Pancreas (tissue), 10 donors: ENCODE results near the gene TEC. TPM values are rescaled to one million over a fixed set of nuclear protein-coding genes. Genes with fewer than 3 reads are reported as not detected.

Experiments
- ATAC-seq, 4 donors: fragments of 200-7000 bp; cut with Tn5 transposase; one replicate each; pipeline versions ENCODE4 v1.8.0 to v1.9.1; 2020; ENCODE audit warnings: mild to moderate bottlenecking in 4 of 4, moderate library complexity in 4 of 4
- DNase-seq, 6 donors: peaks; one replicate each; pipeline ENCODE4 v3.0.0-alpha.2; 2020
- FAIRE-seq: peaks from 2 replicates; lab custom pipeline; 2012; peaks lifted over from hg19 to GRCh38; lab: Jason Lieb, UNC
- H3K27ac ChIP-seq, 4 donors: fragments of 200-600 bp; sonication (generic); 1 replicate in 3 of 4; 2 replicates in 1 of 4; pipeline versions ENCODE4 v1.5.0 to v1.8.0; 2020
- H3K27me3 ChIP-seq, 4 donors: fragments of 200-600 bp; one replicate each; pipeline ENCODE4 v1.8.0; 2021
- H3K36me3 ChIP-seq, 3 donors: fragments of 200-600 bp; sonication (generic) in 1 of 3; one replicate each; pipeline versions ENCODE4 v1.5.0 to v1.8.0; 2020 to 2021
- H3K4me1 ChIP-seq, 3 donors: fragments of 200-600 bp; one replicate each; pipeline ENCODE4 v1.8.0; 2021
- H3K4me3 ChIP-seq, 4 donors: fragments of 200-600 bp; sonication (generic) in 2 of 4; one replicate each; pipeline versions ENCODE4 v1.5.0 to v1.8.0; 2020 to 2021
- H3K9me3 ChIP-seq, 4 donors: fragments of 200-600 bp; one replicate each; pipeline ENCODE4 v1.8.0; 2021
- WGBS, 2 donors: extraction: QIAGEN DNeasy Blood & Tissue Kit; methylation state at CpG; one replicate each; pipeline ENCODE4 v1.1.7; 2013; 5-methylcytosine and 5-hydroxymethylcytosine counted together
- intact Hi-C, 3 donors: fragments of 100-400 bp; cut with DNase I; formaldehyde crosslinking; loops; one replicate each; pipeline versions ENCODE4 v1.11.1 to v1.14.2; 2022
- polyA plus RNA-seq, 2 donors: library from polyadenylated mRNA; stranded (reverse); fragments of 200-250 nt; gene quantifications; one replicate each; pipeline ENCODE4 v1.2.3, GENCODE V29; 2013
- total RNA-seq, 6 donors: library from RNA; stranded (reverse); fragmentation: NEBNext Ultra II Directional in 4 of 6; extraction: Animal tissue kit (Norgen Biotek cat#: 25700) in 4 of 6; gene quantifications; one replicate each; pipeline versions ENCODE4 v1.2.1 to v1.2.4, GENCODE V29; 2021 to 2023
- TF ChIP-seq, protein P1 (sequence below), 4 donors: fragments of 200-600 bp; sonication (generic) in 3 of 4; IDR thresholded peaks; one replicate each; pipeline versions ENCODE4 v1.5.0 to v1.8.0; 2021; ENCODE audit warnings: antibody characterized with exemption in 4 of 4
- donor health status: healthy with polysubstance abuse.
- donor health status: DM: no; HTN: no; CAD: no; lungs with moderate emphysema.
- donor health status: DM: no; HTN: no; CAD: no.
- donor health status: control.
- donor health status: control.
- donor health status: Bipolar disorder and iron deficiency.
- donor health status: DM: yes; HTN: yes; CAD: no.
- donor health status: DM: no; HTN: no; CAD: no.
- donor health status: DM: no; HTN: no; CAD: no.
- donor health status: DM: yes; HTN: yes; CAD: no.

TEC gene
- total and polyA plus RNA-seq, 8 donors: 0.49 to 3.0 (median 0.97) TPM

- Histone ChIP-seq H3K36me3 (no peaks in the 10 kb centered on the region), H3K27me3 (no peaks in the 10 kb centered on the region), H3K9me3 (no peaks in the 10 kb centered on the region), H3K27ac (no peak overlapping the region), H3K4me3 (no peak overlapping the region), H3K4me1 (no peaks in the 10 kb centered on the region)
- ATAC-seq: no peak
- TF ChIP-seq, protein P1, sequence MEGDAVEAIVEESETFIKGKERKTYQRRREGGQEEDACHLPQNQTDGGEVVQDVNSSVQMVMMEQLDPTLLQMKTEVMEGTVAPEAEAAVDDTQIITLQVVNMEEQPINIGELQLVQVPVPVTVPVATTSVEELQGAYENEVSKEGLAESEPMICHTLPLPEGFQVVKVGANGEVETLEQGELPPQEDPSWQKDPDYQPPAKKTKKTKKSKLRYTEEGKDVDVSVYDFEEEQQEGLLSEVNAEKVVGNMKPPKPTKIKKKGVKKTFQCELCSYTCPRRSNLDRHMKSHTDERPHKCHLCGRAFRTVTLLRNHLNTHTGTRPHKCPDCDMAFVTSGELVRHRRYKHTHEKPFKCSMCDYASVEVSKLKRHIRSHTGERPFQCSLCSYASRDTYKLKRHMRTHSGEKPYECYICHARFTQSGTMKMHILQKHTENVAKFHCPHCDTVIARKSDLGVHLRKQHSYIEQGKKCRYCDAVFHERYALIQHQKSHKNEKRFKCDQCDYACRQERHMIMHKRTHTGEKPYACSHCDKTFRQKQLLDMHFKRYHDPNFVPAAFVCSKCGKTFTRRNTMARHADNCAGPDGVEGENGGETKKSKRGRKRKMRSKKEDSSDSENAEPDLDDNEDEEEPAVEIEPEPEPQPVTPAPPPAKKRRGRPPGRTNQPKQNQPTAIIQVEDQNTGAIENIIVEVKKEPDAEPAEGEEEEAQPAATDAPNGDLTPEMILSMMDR (IDR thresholded peaks at IDR 0.05): no peak
- WGBS, 2 donors: 97 to 99% methylated on average over 4 of the region's 4 CpGs
- intact Hi-C loops: no loop called here
- FAIRE-seq: no peak
- DNase-seq: no peak
Observed at GRCh38 chr4:48244665-48245064, 25.0 kb downstream of the TEC start.

DNA sequence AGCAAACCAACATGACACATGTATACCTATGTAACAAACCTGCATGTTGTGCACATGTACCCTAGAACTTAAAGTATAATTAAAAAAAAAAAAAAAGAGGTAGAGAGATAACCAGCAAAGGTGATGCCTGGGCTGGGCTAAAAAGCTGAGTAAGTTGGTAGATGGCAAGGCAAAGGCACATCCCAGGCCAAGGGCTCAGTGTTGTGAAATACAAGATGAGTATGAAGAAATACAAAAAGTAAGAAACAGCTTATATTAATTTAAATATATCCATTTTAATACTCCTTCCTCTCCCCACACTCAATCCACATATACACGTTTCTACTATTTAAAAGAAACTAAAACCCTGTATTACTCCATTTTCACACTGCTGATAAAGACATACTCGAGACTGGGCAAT, 25.8 kb downstream of the TEC start:
- intact Hi-C loops: no loop called here
- TF ChIP-seq, protein P1 (IDR thresholded peaks at IDR 0.05): no peak
- Histone ChIP-seq H3K4me3 (no peak overlapping the region), H3K27ac (no peak overlapping the region), H3K36me3 (no peaks in the 10 kb centered on the region), H3K4me1 (no peaks in the 10 kb centered on the region), H3K9me3 (no peaks in the 10 kb centered on the region), H3K27me3 (no peaks in the 10 kb centered on the region)
- DNase-seq (no peak), ATAC-seq (no peak), FAIRE-seq (no peak)
- WGBS, 2 donors: 84% methylated on average over 2 of the region's 2 CpGs

DNA sequence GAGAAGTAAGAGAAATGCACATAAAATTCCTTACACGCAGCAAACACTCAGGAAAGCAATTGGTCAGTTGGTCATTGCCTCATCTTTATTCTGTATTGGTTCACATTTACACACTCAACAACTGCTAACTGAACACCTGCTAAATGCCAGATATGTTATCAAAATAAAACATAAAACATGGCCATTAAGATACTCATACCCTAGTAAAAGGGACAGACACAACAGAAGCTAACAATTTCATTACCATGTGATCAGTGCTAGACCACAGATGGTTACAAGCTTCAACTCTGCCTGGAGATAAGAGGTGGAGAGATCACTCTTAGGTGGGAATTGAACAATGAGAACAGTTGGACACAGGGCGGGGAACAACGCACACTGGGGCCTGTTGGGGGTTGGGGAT, 26.2 kb downstream of the TEC start:
- no peaks in the 10 kb centered on the region for H3K27me3 ChIP-seq
- no peak for ATAC-seq
- no peak overlapping the region for H3K27ac ChIP-seq
- H3K36me3 ChIP-seq: no peaks in the 10 kb centered on the region
- no peak overlapping the region for H3K4me3 ChIP-seq
- intact Hi-C loops: no loop called here
- H3K4me1 ChIP-seq: no peaks in the 10 kb centered on the region
- no peaks in the 10 kb centered on the region for H3K9me3 ChIP-seq
- no peak for FAIRE-seq
- 69% methylated on average over 3 of the region's 3 CpGs for WGBS, 2 donors
- no peak for DNase-seq
- TF ChIP-seq, protein P1 (IDR thresholded peaks at IDR 0.05): no peak

DNA sequence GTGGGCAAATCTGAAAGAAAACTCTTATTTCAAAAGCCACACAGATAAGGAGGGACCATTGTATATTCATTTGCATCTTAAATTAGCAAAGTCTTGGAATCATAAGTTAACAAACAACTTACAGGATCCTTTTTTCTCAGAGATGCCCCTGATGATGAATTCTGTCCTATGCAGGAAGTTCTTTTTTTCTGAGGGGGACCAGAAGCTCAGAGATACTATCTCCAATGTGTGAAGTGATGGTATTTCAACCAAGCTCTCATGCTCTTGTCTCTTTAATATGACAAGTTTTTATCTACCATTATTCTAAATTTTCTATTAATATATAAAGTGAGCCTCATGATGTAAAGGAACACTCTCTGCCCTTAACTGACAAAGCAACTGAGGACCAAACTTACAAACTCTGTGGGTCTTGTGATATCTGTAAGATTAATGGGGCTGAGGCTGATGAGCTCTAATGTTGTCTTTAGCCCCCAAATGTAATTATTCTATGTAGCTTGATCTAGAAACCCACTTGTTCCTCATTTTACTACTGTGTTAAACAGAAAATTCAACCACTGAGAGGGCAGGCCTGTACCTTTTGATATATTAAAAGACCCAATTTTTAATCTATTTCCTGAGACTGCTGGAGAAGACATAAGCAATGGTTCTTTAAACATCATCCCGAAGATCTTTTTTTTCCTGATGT, 27.0 kb downstream of the TEC start:
- H3K9me3 ChIP-seq: no peaks in the 10 kb centered on the region
- H3K27ac ChIP-seq: no peak overlapping the region
- H3K36me3 ChIP-seq: no peaks in the 10 kb centered on the region
- TF ChIP-seq, protein P1 (IDR thresholded peaks at IDR 0.05): no peak
- intact Hi-C loops: no loop called here
- no peaks in the 10 kb centered on the region for H3K27me3 ChIP-seq
- DNase-seq: no peak
- no peak for ATAC-seq
- H3K4me1 ChIP-seq: peaks cover 0 to 7% (median 0%) of the 10 kb centered on the region in 3 donors
- FAIRE-seq: no peak
- no peak overlapping the region for H3K4me3 ChIP-seq
- 83 to 89% methylated on average over 1 of the region's 1 CpG for WGBS, 2 donors

- ATAC-seq: no peak
- intact Hi-C loops: no loop called here
- 91 to 98% methylated on average over 2 of the region's 2 CpGs for WGBS, 2 donors
- H3K4me1 ChIP-seq: peaks cover 0 to 7% (median 0%) of the 10 kb centered on the region in 3 donors
- no peak for DNase-seq
- no peak for FAIRE-seq
- TF ChIP-seq, protein P1 (IDR thresholded peaks at IDR 0.05): no peak
- H3K4me3 ChIP-seq: no peak overlapping the region
- H3K27ac ChIP-seq: no peak overlapping the region
- no peaks in the 10 kb centered on the region for H3K36me3 ChIP-seq
- H3K9me3 ChIP-seq: no peaks in the 10 kb centered on the region
- no peaks in the 10 kb centered on the region for H3K27me3 ChIP-seq
Observed at GRCh38 chr4:48241731-48242130, 27.9 kb downstream of the TEC start.
